ENCODE measurements around the gene BFSP1. TPM values are rescaled to one million over a fixed set of nuclear protein-coding genes. Genes with fewer than 3 reads are reported as not detected.
A peak's percentile ranks its signal among the peaks of the same experiment; 100 is the strongest.

Gene BFSP1
- total RNA-seq, 1 experiment from 2014 or later = 2.3 TPM

GRCh38 chr20:17558941-17559304 lies 27.7 kb upstream of the BFSP1 start:
- DNase-seq (ENCODE audit: low spot score) = no peak
- in situ Hi-C loops (cut with HindIII; ENCODE audit: low sequenced_read_pairs) = no loop called here

DNA sequence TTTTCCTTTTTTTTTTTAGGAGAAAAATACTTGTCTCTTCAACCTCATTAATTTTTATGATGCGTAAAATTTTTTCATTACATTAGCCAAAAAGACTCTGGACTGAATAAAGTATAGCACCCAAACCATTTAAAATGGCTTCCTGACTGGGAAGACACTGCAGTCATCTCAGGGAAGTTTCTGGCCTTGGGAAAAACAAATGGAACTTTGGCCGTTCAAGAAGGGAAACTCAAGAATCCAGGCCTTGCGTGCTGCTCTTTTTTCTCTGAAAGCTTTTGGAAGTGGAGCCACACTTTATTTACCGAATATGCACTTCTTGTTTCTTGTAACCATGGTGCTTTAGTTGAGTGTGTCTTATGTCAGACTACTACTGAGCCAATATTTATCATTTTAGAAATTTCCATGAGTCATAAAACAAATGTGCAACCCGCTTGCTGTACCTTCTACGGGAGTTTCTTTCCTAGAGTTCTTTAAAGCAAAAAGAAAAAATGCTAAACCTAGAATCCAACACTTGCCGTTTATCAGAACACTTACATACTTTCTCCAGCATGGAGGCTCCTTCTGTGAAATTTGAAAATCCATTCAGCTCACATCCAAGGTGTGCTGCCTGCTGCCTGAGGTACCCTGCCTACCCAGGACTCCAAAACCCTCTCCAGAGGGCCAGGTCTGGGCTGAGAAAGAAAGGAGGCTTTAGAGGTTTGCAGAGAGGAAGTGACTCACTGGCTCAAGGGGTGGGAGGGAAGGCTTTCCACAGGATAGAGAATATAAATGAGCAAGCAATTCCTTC lies 27.2 kb upstream of the BFSP1 start:
- in situ Hi-C loops (cut with HindIII; ENCODE audit: low sequenced_read_pairs) = no loop called here
- no peak for DNase-seq (ENCODE audit: low spot score)

DNA sequence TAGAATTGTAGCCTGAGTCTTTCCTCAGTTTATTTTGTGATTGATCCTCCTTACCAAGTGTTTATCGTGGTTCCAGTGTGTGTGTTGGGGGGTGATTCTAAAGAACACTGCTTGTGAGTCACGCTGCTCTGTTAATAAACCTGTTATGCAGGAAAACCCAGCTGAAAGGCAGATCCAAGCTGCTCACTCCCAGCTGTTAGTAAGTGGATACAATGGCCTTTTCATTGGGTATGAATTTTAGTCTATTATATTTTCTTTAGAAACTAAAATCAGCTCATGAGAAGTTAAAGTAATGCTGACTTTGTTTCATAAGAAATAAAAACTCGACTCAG lies 26.5 kb upstream of the BFSP1 start:
- DNase-seq (ENCODE audit: low spot score) = no peak
- in situ Hi-C loops (cut with HindIII; ENCODE audit: low sequenced_read_pairs) = no loop called here

DNA sequence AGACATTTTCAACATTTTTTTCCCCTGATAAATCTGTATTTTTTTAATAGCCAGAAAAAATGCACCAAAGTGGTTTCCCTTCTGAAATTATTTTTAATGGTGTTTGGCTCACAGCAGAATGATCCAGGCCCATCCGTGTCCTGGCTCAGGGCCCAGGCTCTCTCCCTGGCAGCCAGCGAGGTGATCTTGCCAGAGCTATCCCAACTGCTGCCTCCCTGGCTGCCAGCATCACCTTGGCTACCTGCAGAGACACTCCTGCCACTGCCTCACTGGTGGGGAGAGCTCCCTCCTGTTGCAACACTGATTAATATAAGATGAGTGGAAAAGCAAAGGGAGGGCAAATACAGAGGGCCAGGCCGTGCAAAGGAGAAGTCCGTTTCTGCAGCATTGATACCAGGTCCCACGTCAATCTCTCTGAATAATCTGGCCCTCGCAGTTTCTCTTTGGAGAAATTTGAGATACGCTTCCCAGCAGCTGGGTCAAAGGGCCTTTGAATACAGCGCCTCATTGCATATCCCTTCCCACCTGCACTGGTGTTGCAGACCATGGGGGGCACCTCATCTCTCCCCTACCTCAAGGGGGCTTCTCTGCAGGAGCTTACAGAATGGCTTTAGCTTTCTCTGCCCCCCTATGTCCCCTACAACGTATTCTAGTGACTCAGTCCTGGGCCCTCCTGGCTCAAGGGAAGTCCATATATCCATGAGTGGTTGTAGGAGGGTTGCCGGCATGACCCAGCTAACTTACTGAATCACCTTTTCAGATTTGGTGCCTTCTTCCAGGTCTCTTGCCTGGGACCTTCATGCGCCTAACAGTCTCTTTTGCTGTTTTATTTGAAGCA lies 25.9 kb upstream of the BFSP1 start:
- in situ Hi-C loops (cut with HindIII; ENCODE audit: low sequenced_read_pairs) = no loop called here

GRCh38 chr20:17555106-17555505 lies 23.9 kb upstream of the BFSP1 start:
- DNase-seq (ENCODE audit: low spot score) = no peak
- in situ Hi-C loops (cut with HindIII; ENCODE audit: low sequenced_read_pairs) = no loop called here

More for the DNA sequence above, 25.9 kb upstream of the BFSP1 start:
- DNase-seq (ENCODE audit: low spot score) = peak; percentile 98

DNA sequence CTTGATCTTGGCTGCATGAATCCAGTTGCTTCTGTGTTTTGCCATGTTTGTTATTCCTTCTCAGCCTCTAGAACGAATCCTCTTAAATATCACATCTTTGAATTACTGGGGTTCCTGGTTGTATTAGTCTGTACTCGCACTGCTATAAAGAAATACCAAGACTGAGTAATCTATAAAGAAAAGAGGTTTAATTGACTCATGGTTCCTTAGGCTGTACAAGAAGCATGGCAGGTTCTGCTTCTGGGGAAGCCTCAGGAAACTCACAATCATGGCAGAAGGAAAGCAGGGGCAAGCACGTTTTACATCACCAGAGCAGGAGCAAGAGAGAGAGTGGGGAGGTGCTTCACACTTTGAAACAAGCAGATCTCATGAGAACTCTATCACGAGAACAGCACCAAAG lies 18.0 kb upstream of the BFSP1 start:
- in situ Hi-C loops (cut with HindIII; ENCODE audit: low sequenced_read_pairs) = no loop called here
- DNase-seq (ENCODE audit: low spot score) = no peak

DNA sequence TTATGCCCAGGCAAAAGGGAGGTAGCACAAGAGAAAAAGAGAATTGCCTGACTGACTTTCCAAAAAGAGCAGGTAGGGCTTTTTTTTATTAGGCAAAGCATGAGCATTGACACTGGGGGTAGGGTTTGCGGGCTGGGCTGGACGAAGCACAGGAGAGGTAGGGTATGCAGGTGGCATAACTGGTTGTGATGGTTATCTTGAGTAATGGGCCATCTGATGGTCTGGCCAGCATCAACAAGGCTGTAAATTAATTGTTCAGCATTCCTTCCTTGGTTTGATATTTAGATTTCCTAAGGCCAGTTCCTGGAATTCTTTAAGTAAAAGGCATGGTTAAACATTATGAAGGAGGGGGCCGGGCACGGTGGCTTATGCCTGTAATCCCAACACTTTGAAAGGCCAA lies 13.9 kb upstream of the BFSP1 start:
- DNase-seq (ENCODE audit: low spot score) = no peak
- in situ Hi-C loops (cut with HindIII; ENCODE audit: low sequenced_read_pairs) = no loop called here

GRCh38 chr20:17543531-17544131 lies 12.5 kb upstream of the BFSP1 start:
- in situ Hi-C loops (cut with HindIII; ENCODE audit: low sequenced_read_pairs) = loop anchor here (5.0 kb wide), 1 partner anchor 49 kb away; no protein-coding TSS in a partner anchor
- DNase-seq (ENCODE audit: low spot score) = no peak

- in situ Hi-C loops (cut with HindIII; ENCODE audit: low sequenced_read_pairs) = loop anchor here (5.0 kb wide), 1 partner anchor 49 kb away; no protein-coding TSS in a partner anchor
These were observed 11.8 kb upstream of the BFSP1 start for GRCh38 chr20:17542993-17543412.

DNA sequence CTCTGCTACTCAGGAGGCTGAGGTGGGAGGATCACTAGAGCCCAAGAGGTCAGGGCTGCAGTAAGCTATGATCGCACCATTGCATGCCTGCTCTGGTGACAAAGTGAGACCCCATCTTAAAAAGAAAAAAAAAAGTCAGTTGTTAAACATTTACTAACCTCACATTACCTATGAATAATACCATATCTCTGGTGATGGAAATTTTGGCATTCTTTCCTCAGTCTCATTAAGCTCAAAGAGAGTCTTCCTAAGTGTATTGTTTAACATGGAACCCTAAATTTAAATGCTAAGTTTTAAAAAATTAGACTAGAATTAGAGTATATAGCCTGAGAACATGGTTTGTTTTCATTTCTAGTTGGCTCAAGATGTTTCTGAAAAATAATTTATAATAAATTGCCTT lies 11.3 kb upstream of the BFSP1 start:
- in situ Hi-C loops (cut with HindIII; ENCODE audit: low sequenced_read_pairs) = loop anchor here (5.0 kb wide), 1 partner anchor 50 kb away; no protein-coding TSS in a partner anchor
- no peak for DNase-seq (ENCODE audit: low spot score)

More at GRCh38 chr20:17542993-17543412, 11.8 kb upstream of the BFSP1 start:
- DNase-seq (ENCODE audit: low spot score) = no peak

- in situ Hi-C loops (cut with HindIII; ENCODE audit: low sequenced_read_pairs) = loop anchor here (5.0 kb wide), 1 partner anchor 50 kb away; no protein-coding TSS in a partner anchor
- no peak for DNase-seq (ENCODE audit: low spot score)
These were observed 10.8 kb upstream of the BFSP1 start for GRCh38 chr20:17541996-17542395.

- in situ Hi-C loops (cut with HindIII; ENCODE audit: low sequenced_read_pairs) = loop anchor here (5.0 kb wide), 1 partner anchor 51 kb away; no protein-coding TSS in a partner anchor
- no peak for DNase-seq (ENCODE audit: low spot score)
These were observed 10.4 kb upstream of the BFSP1 start for GRCh38 chr20:17541596-17541995.

DNA sequence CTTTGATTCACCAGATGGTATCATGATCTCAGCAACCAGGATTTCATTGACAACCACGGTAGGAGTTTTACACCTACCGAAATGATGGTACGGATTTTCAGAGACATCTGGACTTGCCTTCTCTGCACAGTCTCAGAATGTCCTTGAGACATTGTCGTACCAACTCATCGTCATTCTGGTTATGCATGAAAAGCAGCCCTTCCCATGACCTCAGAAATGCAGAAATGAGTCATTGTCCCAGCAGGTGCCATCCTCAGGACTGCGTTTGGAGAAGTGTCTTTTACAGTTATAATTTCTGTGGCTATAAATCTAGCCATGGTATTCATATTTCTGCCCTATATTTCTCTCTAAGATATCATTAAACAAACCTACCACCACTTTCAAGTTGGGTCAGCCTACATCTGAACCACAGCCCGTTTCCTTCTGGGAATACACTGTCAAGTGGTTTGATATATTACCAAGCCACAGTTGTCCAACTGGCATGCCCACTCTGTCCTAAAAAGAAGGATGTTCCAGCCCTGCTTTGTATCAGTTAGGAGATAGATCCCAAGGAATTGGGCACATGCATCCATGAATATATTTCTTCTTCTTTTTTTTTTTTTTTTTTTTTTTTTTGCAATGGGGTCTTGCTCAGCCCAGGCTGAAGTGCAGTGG lies 7.5 kb upstream of the BFSP1 start:
- in situ Hi-C loops (cut with HindIII; ENCODE audit: low sequenced_read_pairs) = no loop called here
- no peak for DNase-seq (ENCODE audit: low spot score)

DNA sequence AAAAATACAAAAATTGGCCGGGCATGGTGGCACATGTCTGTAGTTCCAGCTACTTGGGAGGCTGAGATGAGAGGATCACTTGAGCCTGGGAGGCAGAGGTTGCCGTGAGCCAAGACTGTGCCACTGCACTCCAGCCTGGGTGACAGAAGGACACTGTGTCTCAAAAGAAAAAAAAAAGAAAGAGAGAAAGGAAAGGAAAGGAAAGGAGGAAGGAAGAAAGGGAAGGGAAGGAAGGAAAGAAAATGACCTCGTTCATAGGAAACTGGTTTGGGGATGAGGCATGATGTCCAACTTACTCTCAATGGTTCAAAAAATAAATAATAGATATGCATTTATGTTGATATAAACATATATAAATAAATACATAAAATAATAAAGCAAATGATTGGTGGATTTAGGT lies 6.8 kb upstream of the BFSP1 start:
- DNase-seq (ENCODE audit: low spot score) = no peak
- in situ Hi-C loops (cut with HindIII; ENCODE audit: low sequenced_read_pairs) = no loop called here

- in situ Hi-C loops (cut with HindIII; ENCODE audit: low sequenced_read_pairs) = no loop called here
- peak; percentile 89 for DNase-seq (ENCODE audit: low spot score)
These were observed 5.8 kb upstream of the BFSP1 start for GRCh38 chr20:17536944-17537444.

- in situ Hi-C loops (cut with HindIII; ENCODE audit: low sequenced_read_pairs) = no loop called here
These were observed 2.9 kb upstream of the BFSP1 start for GRCh38 chr20:17534077-17534476.

DNA sequence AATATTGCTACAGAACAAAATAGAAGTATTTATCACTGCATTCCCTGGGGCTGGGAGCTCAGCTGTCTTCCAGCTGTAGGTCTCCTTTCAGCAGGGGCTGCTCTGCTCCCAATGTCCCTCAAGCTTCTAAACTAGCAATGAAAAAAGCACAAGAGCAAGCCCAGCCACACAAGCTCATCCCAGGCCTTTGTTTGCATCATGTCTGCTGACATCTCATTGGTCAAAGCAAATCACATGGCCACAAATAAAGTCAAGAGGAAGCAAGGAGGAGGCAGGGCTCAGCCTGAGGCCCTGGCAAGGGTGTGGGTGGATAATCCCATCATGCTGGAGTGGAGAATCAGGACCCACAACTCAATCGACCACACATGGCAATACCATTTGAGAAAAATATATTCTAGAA lies 2.2 kb upstream of the BFSP1 start:
- peak; percentile 32 for DNase-seq (ENCODE audit: low spot score)
- in situ Hi-C loops (cut with HindIII; ENCODE audit: low sequenced_read_pairs) = no loop called here

More at GRCh38 chr20:17534077-17534476, 2.9 kb upstream of the BFSP1 start:
- DNase-seq (ENCODE audit: low spot score) = no peak

- in situ Hi-C loops (cut with HindIII; ENCODE audit: low sequenced_read_pairs) = no loop called here
- DNase-seq (ENCODE audit: low spot score) = no peak
These were observed 466 bp upstream of the BFSP1 start for GRCh38 chr20:17531665-17532025.

- peak; percentile 5 for DNase-seq (ENCODE audit: low spot score)
- in situ Hi-C loops (cut with HindIII; ENCODE audit: low sequenced_read_pairs) = no loop called here
These were observed 1.0 kb downstream of the BFSP1 start for GRCh38 chr20:17530153-17530552.

Data from G401 (cell line).